ENCODE results near the gene CREM.

The CREM gene

GRCh38 chr10:35185260-35186034 is 58.8 kb downstream of the CREM start:
- no peak for DNase-seq (ENCODE audit: low read depth)
- H3K4me3 ChIP-seq (ENCODE audit: low read depth, low read length) = no peak overlapping the region

- H3K4me3 ChIP-seq (ENCODE audit: low read depth, low read length) = no peak overlapping the region
- DNase-seq (ENCODE audit: low read depth) = no peak
Measured at GRCh38 chr10:35188954-35189353, 62.3 kb downstream of the CREM start.

DNA sequence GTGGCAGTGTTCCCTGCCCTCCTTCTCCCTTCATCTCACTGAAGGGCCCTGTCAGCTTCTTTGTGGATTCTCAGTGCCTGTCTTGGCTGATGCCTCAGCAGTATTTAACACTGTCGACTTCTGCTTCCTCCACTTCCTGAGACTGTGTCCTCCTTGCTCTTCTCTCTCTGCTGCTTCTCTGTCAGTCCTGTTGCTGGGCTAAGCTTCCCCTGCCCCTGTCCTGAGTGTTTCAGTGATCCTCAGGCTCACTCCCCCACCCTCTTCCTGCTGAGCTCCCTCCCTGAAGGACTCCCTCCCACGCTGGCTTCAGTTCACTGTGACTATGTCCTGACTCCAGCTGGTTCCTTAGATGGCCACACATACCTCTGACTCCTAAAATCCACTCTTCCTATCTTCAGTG is 64.9 kb downstream of the CREM start:
- DNase-seq (ENCODE audit: low read depth) = no peak
- H3K4me3 ChIP-seq (ENCODE audit: low read depth, low read length) = no peak overlapping the region

DNA sequence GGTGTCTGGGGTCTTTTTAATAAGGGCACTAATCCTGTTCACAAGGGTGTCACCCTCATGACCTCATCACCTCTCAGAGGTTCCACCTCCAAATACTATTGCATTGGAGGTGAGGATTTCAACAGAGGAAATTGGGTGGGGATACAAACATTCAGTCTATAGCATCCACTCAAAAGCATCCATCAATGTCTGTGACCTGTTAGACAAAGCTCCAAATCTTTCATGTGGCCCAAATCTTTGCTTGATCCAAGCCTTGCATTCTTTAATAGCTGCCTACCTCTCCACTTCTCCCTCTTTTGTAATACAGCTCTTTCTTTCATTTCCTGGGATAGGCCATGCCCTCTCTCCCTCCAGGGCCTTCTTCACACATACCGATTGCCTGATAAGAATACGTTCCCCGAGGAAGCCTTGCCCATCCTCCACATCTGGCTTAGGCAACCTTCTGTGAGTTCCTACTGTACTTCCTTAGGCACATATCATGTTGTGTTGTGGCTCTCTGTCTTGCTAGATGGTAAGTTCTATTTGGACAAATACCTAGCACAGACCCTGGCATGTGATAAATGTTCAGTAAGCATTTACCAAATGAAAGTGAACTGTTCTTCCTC is 66.1 kb downstream of the CREM start:
- DNase-seq (ENCODE audit: low read depth) = no peak
- H3K4me3 ChIP-seq (ENCODE audit: low read depth, low read length) = no peak overlapping the region

DNA sequence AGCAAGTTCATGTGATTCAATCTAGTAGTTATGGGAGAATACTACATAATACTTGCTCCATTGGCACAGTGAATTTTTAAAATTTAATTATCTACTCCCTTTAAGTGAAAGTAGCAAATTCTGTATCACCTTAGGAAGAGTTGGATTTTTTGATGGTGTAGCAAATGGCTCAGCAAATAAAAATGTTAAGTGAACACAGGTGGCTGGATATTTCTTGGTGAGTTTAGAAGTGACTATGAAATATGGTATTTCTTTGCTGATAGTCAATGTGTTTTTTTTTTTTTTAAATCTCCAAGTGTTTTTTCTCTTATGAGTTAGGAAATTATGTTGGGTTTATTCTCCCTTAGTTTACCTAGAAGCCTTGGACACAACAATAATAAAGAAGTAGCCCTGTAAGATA is 67.8 kb downstream of the CREM start:
- no peak for DNase-seq (ENCODE audit: low read depth)
- H3K4me3 ChIP-seq (ENCODE audit: low read depth, low read length) = no peak overlapping the region

DNA sequence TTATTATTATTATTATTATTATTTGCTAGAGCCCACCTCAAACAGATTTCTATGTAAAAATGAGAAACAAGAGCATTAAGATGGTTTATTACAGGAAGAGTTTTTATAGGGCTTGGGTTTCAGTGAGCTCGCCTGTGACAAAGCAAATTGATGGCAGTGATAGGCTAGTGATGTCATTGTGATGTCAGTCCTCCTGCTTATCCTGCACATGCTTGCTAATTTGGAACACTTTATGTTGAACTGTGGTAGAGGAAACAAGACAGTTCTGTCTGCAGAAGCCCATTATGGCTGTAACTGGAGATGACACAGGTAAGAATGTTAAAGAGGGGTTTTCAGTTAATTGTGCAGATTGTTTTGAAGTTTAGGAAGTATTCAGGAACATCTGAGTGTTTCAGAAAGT is 68.3 kb downstream of the CREM start:
- H3K4me3 ChIP-seq (ENCODE audit: low read depth, low read length) = peak overlapping the region; percentile 51
- DNase-seq (ENCODE audit: low read depth) = no peak

- DNase-seq (ENCODE audit: low read depth) = peak; percentile 92
- H3K4me3 ChIP-seq (ENCODE audit: low read depth, low read length) = peak overlapping the region; percentile 51
Measured at GRCh38 chr10:35195361-35196306, 69.0 kb downstream of the CREM start.

DNA sequence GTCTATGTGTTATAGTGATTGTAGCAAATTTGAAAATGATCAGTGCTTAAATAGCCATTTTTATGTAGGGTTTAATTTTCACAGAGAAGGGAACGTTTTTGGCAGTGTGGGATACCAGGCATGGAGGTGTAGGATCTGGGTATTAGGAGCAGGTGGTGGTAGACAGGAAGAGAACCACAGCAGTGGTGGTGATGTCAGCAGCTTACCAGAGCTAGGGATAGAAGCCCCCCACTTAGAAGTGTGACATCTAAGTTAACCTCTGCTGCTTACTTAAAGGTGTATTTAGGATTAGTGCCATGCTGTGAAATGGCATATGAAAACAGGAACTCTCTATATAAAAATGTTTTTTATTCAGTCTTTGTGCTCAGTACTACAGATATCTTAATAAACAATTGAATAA is 73.8 kb downstream of the CREM start:
- DNase-seq (ENCODE audit: low read depth) = no peak
- H3K4me3 ChIP-seq (ENCODE audit: low read depth, low read length) = no peak overlapping the region

DNA sequence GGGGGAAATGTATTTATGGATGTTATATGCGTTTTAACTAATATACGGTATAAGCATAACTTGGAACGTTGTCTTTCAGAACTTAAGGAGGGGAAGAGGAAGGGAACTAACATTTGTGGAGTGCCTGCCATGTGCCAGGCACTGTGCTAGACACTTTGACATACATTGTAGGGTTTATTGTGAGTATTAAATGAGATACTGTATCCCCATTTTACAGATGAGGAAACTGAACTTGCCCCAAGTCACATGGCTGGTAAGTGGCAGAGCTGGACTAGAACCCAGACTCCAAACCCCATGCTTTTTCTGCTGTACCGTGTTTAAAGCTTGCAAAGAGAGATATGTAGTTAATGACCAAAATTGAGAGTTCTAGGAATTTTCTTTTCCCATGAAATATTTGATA is 74.6 kb downstream of the CREM start:
- no peak overlapping the region for H3K4me3 ChIP-seq (ENCODE audit: low read depth, low read length)

DNA sequence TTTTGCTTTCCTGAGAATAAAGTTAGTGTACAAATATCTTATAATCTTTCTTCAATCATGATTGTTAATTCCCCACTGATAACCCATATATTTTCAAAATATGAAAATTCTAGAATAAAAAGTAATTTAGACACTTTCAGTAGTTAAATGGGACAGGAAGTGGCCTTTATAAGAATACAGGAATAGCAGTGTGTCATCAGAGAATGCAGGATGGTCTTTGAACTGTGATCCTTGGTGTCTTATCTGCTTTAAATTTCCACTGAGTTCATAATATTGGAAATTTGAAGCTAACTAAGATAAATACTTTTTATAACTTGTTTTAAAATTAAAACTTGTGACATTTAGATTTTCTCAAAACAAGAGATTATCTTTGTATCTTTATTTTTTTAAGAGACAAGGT is 75.4 kb downstream of the CREM start:
- no peak for DNase-seq (ENCODE audit: low read depth)
- H3K4me3 ChIP-seq (ENCODE audit: low read depth, low read length) = no peak overlapping the region

More for the DNA sequence above, 74.6 kb downstream of the CREM start:
- no peak for DNase-seq (ENCODE audit: low read depth)

DNA sequence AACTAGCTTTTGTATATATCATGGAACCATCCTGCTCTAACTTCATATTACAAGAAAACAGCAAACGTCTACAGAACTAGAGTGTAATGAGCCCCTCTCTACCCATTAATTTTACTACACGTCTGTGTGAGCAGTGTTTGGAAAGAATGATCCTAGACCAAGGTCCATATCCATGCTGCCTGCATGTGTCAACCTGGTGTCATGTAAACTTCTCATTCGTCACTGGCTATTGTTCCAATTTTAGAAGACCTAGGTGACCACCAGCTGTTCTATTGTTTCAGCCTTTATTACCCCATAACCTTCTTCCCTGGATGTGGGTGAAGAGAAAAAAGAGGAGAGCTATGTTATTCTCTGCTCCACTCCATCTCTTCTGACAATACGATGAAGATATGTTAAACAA is 77.1 kb downstream of the CREM start:
- no peak overlapping the region for H3K4me3 ChIP-seq (ENCODE audit: low read depth, low read length)
- no peak for DNase-seq (ENCODE audit: low read depth)

DNA sequence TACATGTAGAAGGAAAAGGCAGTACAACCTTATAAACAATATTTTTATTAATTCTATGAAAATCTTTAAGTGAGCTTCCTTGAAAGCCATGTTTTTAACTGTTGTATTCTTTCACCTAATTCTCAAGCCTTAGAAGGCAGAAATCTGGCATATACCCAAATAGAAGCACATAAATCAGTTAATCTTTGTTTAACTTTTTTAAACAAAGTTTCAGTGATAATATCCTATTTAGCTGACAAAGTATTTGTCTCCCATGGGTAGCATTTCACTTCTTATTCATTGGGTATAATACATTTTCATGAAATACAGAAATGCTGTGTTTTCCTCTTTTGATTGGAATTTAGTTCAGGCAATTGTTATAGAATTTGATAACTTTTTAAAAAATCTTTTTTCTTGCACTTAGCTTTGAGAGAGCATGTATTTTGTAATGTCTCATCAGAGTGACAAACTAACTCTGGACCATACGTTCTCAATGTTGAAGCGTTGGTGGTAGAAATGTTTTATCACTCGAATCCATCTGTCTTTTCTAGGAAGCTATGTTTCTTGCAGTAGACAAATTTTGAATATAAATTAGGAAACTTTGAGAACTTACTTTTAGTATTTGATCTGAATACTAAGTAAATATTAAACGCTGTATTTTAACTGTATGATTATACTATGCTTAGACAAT is 78.1 kb downstream of the CREM start:
- DNase-seq (ENCODE audit: low read depth) = no peak
- no peak overlapping the region for H3K4me3 ChIP-seq (ENCODE audit: low read depth, low read length)

- no peak for DNase-seq (ENCODE audit: low read depth)
- no peak overlapping the region for H3K4me3 ChIP-seq (ENCODE audit: low read depth, low read length)
Measured at GRCh38 chr10:35206274-35206673, 79.6 kb downstream of the CREM start.

DNA sequence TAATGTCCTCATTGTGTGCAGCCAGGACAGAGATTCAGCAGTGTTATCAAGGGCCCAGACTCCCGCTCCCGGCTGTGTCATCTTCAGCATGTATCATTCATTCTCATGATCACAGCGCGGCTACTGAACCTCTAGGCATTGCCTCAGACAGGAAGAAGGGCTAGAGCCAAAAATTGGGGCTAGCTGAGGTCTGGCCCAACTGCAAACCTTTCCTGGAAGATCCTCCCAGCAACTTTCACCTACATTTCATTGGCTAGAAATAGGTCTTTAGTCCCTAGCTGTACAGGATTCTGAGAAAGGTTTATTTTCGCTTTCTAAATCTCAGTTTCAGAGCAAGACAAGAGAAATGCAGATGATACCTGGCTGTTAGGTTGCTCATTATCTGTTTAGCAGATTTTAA is 81.9 kb downstream of the CREM start:
- DNase-seq (ENCODE audit: low read depth) = no peak
- H3K4me3 ChIP-seq (ENCODE audit: low read depth, low read length) = no peak overlapping the region

DNA sequence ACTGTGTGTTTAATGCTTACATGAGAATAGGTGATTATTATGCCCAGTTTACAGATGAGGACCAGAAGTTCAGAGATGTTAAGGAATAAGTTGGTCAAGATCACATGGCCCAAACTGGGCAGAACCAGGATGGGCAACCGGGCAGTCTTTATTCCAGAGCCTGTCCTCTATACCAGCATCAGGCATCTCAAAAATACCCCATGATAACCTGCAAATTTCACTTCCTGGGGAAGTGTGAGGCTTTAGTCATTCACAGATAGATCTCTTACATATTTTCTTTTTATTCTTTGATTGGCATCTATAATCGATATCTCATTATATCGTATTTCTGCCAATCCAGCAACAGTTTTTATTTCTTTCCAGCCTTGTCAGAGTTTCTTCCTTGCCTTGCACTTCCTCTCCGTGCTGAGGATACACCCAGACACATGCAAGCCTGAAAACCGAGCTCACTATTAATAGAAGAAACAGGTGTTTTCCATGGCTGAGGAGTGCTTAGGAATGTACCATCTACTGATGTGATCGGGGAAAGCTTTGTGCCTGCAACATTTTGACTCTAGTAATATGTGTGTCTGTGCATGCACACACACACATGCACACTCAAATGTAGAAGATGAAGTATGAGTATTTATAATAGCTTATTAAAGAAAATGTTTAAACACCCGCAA is 82.4 kb downstream of the CREM start:
- DNase-seq (ENCODE audit: low read depth) = no peak
- no peak overlapping the region for H3K4me3 ChIP-seq (ENCODE audit: low read depth, low read length)

GRCh38 chr10:35210961-35211360 is 84.3 kb downstream of the CREM start:
- no peak overlapping the region for H3K4me3 ChIP-seq (ENCODE audit: low read depth, low read length)
- no peak for DNase-seq (ENCODE audit: low read depth)

DNA sequence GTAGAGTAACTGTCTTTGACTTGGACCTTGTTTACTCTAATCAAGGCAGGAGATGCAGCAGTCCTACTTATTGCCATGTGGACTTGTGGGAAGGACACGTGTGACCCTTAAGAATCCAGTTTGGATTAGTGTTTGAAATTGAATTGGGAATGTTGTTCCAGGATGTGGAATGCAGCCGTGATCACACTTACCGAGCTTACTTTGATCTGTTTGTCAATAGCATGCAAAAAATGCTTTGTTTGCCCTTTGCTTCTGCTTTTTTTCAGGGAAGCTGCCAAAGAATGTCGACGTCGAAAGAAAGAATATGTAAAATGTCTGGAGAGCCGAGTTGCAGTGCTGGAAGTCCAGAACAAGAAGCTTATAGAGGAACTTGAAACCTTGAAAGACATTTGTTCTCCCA is 84.7 kb downstream of the CREM start:
- DNase-seq (ENCODE audit: low read depth) = no peak
- no peak overlapping the region for H3K4me3 ChIP-seq (ENCODE audit: low read depth, low read length)

DNA sequence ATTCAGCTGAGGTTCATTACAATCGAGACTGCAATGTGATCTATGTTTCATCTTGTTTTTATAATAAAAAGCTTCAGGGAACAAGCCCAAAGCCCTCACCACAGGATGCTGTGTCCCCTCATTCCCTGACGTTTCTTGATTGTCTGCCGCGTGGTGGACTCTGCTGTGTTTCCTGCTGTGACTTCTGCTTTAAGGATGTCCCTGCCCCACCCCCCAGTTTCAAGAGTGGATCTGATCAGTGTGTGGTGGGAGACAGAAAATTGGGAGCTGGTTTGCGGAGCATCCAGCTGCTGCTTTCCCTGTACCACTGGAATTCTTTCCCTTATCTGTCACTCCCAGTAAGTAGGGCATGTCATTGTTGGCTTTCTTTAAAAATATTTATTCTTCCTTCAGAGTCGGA is 86.2 kb downstream of the CREM start:
- DNase-seq (ENCODE audit: low read depth) = no peak
- no peak overlapping the region for H3K4me3 ChIP-seq (ENCODE audit: low read depth, low read length)

- DNase-seq (ENCODE audit: low read depth) = no peak
Measured at GRCh38 chr10:35213699-35214098, 87.1 kb downstream of the CREM start.

More at GRCh38 chr10:35213699-35214098, 87.1 kb downstream of the CREM start:
- no peak overlapping the region for H3K4me3 ChIP-seq (ENCODE audit: low read depth, low read length)
